ENCODE results near the gene ITPR1.

The ITPR1 gene

DNA sequence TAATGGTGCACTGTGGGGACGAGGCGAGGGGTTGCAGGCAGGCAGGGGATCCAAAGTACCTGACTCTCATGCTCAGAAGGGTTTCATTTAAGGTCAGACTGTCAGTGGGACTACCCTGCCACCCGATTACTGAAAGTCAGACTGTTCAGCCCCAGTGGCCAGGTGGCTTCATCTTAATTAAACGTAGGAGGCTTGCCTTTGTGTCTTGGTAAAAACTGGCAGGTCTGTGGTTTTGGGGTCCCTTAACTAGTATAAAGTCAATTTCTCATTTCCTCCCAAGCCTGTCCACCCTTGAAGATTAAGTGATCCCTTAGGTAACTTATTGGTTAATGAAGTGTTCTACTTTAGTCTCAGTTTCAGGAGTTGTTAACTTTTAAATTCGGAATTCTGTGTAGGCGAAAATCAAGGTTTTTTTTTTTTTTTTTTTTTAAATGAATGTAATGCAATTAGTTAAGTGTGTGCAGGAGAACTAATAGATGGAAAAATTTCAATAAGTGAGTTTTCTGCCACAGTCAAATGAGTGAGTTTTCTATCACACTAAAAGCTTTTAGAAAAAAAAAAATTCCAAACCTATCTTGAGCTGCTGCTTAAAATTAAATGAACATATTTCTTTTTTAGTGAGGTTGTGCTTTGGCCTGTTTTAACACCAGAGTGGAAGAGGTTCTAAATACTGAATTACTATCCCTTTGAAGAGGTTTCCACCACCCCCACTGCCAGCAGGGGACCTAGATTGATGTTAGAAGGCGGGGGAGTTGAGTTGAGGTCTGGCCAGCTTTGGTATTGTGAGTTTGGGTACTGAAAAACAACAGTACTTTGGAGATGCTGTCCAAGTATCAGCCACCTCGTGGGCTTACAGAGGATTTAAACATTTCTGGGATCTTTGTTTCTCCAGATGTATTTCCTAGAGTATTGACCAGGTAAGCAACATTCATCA, 15.2 kb downstream of the ITPR1 start:
- no peak for TF ChIP-seq ZC3H10 (CRISPR knock-in tag; IDR thresholded peaks at IDR 0.05)
- TF ChIP-seq, protein P1, sequence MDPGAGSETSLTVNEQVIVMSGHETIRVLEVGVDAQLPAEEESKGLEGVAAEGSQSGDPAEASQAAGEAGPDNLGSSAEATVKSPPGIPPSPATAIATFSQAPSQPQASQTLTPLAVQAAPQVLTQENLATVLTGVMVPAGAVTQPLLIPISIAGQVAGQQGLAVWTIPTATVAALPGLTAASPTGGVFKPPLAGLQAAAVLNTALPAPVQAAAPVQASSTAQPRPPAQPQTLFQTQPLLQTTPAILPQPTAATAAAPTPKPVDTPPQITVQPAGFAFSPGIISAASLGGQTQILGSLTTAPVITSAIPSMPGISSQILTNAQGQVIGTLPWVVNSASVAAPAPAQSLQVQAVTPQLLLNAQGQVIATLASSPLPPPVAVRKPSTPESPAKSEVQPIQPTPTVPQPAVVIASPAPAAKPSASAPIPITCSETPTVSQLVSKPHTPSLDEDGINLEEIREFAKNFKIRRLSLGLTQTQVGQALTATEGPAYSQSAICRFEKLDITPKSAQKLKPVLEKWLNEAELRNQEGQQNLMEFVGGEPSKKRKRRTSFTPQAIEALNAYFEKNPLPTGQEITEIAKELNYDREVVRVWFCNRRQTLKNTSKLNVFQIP (CRISPR knock-in tag; IDR thresholded peaks at IDR 0.05; ENCODE audit: borderline replicate concordance, low read depth), result no peak
- TF ChIP-seq RARB (CRISPR knock-in tag; IDR thresholded peaks at IDR 0.05), result no peak
- TF ChIP-seq, protein P2, sequence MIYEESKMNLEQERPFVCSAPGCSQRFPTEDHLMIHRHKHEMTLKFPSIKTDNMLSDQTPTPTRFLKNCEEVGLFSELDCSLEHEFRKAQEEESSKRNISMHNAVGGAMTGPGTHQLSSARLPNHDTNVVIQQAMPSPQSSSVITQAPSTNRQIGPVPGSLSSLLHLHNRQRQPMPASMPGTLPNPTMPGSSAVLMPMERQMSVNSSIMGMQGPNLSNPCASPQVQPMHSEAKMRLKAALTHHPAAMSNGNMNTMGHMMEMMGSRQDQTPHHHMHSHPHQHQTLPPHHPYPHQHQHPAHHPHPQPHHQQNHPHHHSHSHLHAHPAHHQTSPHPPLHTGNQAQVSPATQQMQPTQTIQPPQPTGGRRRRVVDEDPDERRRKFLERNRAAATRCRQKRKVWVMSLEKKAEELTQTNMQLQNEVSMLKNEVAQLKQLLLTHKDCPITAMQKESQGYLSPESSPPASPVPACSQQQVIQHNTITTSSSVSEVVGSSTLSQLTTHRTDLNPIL (CRISPR knock-in tag; IDR thresholded peaks at IDR 0.05; ENCODE audit: low read depth), result no peak
- no peak for TF ChIP-seq ZNF8 (CRISPR knock-in tag; IDR thresholded peaks at IDR 0.05)
- TF ChIP-seq, protein P3, sequence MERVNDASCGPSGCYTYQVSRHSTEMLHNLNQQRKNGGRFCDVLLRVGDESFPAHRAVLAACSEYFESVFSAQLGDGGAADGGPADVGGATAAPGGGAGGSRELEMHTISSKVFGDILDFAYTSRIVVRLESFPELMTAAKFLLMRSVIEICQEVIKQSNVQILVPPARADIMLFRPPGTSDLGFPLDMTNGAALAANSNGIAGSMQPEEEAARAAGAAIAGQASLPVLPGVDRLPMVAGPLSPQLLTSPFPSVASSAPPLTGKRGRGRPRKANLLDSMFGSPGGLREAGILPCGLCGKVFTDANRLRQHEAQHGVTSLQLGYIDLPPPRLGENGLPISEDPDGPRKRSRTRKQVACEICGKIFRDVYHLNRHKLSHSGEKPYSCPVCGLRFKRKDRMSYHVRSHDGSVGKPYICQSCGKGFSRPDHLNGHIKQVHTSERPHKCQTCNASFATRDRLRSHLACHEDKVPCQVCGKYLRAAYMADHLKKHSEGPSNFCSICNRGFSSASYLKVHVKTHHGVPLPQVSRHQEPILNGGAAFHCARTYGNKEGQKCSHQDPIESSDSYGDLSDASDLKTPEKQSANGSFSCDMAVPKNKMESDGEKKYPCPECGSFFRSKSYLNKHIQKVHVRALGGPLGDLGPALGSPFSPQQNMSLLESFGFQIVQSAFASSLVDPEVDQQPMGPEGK (CRISPR knock-in tag; IDR thresholded peaks at IDR 0.05; ENCODE audit: borderline replicate concordance), result no peak
- no peak for TF ChIP-seq ZNF565 (CRISPR knock-in tag; conservative IDR thresholded peaks at IDR 0.05; ENCODE audit: low read depth)
- no peak for TF ChIP-seq OSR1 (CRISPR knock-in tag; IDR thresholded peaks at IDR 0.05)
- TF ChIP-seq TCF4 (CRISPR knock-in tag; IDR thresholded peaks at IDR 0.05; ENCODE audit: borderline replicate concordance), result no peak
- TF ChIP-seq CSDC2 (CRISPR knock-in tag; IDR thresholded peaks at IDR 0.05), result no peak
- no peak for TF ChIP-seq ESRRG (CRISPR knock-in tag; IDR thresholded peaks at IDR 0.05)
- no peak for TF ChIP-seq ZNF70 (CRISPR knock-in tag; IDR thresholded peaks at IDR 0.05)
- no peak for TF ChIP-seq ZFP3 (CRISPR knock-in tag; IDR thresholded peaks at IDR 0.05)
- TF ChIP-seq PPARA (CRISPR knock-in tag; IDR thresholded peaks at IDR 0.05; ENCODE audit: borderline replicate concordance), result no peak
- TF ChIP-seq ARNTL (CRISPR knock-in tag; IDR thresholded peaks at IDR 0.05; ENCODE audit: borderline replicate concordance, low read depth), result no peak
- TF ChIP-seq TOX (CRISPR knock-in tag; IDR thresholded peaks at IDR 0.05; ENCODE audit: borderline replicate concordance), result no peak
- TF ChIP-seq, protein P4, sequence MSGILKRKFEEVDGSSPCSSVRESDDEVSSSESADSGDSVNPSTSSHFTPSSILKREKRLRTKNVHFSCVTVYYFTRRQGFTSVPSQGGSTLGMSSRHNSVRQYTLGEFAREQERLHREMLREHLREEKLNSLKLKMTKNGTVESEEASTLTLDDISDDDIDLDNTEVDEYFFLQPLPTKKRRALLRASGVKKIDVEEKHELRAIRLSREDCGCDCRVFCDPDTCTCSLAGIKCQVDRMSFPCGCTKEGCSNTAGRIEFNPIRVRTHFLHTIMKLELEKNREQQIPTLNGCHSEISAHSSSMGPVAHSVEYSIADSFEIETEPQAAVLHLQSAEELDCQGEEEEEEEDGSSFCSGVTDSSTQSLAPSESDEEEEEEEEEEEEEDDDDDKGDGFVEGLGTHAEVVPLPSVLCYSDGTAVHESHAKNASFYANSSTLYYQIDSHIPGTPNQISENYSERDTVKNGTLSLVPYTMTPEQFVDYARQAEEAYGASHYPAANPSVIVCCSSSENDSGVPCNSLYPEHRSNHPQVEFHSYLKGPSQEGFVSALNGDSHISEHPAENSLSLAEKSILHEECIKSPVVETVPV (CRISPR knock-in tag; IDR thresholded peaks at IDR 0.05), result no peak
- TF ChIP-seq SNAI2 (CRISPR knock-in tag; IDR thresholded peaks at IDR 0.05), result no peak
- TF ChIP-seq GLIS3 (CRISPR knock-in tag; IDR thresholded peaks at IDR 0.05), result no peak
- TF ChIP-seq, protein P5, sequence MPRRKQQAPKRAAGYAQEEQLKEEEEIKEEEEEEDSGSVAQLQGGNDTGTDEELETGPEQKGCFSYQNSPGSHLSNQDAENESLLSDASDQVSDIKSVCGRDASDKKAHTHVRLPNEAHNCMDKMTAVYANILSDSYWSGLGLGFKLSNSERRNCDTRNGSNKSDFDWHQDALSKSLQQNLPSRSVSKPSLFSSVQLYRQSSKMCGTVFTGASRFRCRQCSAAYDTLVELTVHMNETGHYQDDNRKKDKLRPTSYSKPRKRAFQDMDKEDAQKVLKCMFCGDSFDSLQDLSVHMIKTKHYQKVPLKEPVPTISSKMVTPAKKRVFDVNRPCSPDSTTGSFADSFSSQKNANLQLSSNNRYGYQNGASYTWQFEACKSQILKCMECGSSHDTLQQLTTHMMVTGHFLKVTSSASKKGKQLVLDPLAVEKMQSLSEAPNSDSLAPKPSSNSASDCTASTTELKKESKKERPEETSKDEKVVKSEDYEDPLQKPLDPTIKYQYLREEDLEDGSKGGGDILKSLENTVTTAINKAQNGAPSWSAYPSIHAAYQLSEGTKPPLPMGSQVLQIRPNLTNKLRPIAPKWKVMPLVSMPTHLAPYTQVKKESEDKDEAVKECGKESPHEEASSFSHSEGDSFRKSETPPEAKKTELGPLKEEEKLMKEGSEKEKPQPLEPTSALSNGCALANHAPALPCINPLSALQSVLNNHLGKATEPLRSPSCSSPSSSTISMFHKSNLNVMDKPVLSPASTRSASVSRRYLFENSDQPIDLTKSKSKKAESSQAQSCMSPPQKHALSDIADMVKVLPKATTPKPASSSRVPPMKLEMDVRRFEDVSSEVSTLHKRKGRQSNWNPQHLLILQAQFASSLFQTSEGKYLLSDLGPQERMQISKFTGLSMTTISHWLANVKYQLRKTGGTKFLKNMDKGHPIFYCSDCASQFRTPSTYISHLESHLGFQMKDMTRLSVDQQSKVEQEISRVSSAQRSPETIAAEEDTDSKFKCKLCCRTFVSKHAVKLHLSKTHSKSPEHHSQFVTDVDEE (CRISPR knock-in tag; IDR thresholded peaks at IDR 0.05), result no peak
- ATAC-seq, result no peak

DNA sequence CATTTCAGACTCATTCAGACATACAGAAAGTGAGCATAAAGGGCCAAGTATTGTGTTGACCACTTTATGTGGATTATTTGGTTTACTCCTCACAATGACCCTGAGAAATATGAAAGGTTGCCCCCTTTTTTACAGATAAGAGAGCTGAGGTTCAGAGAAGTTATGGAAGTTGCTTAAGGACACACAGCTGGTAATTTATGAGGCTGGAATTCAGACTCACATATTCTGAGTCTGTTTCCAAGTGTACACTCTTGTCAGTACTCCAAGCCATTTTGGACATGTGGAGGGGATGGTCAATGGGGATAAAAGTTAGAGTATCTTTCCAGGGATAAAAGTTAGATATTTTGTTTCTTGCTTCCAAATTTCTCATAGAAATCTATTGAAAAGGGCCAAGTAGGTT, 15.9 kb downstream of the ITPR1 start:
- ATAC-seq, result no peak
- TF ChIP-seq ARNTL (CRISPR knock-in tag; IDR thresholded peaks at IDR 0.05; ENCODE audit: borderline replicate concordance, low read depth) (no peak), TCF4 (CRISPR knock-in tag; IDR thresholded peaks at IDR 0.05; ENCODE audit: borderline replicate concordance) (no peak), RARB (CRISPR knock-in tag; IDR thresholded peaks at IDR 0.05) (no peak), ESRRG (CRISPR knock-in tag; IDR thresholded peaks at IDR 0.05) (no peak), BACH2 (CRISPR knock-in tag; IDR thresholded peaks at IDR 0.05; ENCODE audit: borderline replicate concordance) (no peak), ZNF8 (CRISPR knock-in tag; IDR thresholded peaks at IDR 0.05) (no peak), PPARA (CRISPR knock-in tag; IDR thresholded peaks at IDR 0.05; ENCODE audit: borderline replicate concordance) (no peak), ZNF70 (CRISPR knock-in tag; IDR thresholded peaks at IDR 0.05) (no peak), ISL1 (CRISPR knock-in tag; IDR thresholded peaks at IDR 0.05) (no peak), ZNF565 (CRISPR knock-in tag; conservative IDR thresholded peaks at IDR 0.05; ENCODE audit: low read depth) (no peak), SNAI2 (CRISPR knock-in tag; IDR thresholded peaks at IDR 0.05) (no peak), ZFP3 (CRISPR knock-in tag; IDR thresholded peaks at IDR 0.05) (no peak)
- TF ChIP-seq, protein P2 (CRISPR knock-in tag; IDR thresholded peaks at IDR 0.05; ENCODE audit: low read depth), result no peak
- TF ChIP-seq, protein P4 (CRISPR knock-in tag; IDR thresholded peaks at IDR 0.05), result no peak
- TF ChIP-seq, protein P5 (CRISPR knock-in tag; IDR thresholded peaks at IDR 0.05), result no peak

Data from SK-N-SH treated with all-trans-retinoic acid at 6 μM for 48 hours (cell line).